Fibroblast of the aortic adventitia (primary cell): ENCODE results near the gene CPZ. TPM values are rescaled to one million over a fixed set of nuclear protein-coding genes. Genes with fewer than 3 reads are reported as not detected.

Source experiments
- DNase-seq: peaks from one replicate; pipeline ENCODE4 v3.0.0-alpha.2; 2010; ENCODE audit warnings: low read depth
- H3K4me3 ChIP-seq: 2 replicates; pipeline ENCODE4 v1.5.1; 2011; ENCODE audit warnings: low read depth, mild to moderate bottlenecking, control low read depth, low read length, moderate library complexity
- CTCF ChIP-seq: IDR thresholded peaks from 2 replicates; pipeline ENCODE4 v1.5.1; 2011; ENCODE audit warnings: mild to moderate bottlenecking, low read length, control low read depth, inconsistent platforms; ENCODE audit not compliant: insufficient read depth
- total RNA-seq: library from RNA; depleted of rRNA; stranded (reverse); fragments of >200 nt; gene quantifications from 2 replicates; pipeline ENCODE4 v1.2.3, GENCODE V29; 2012; ENCODE audit warnings: low replicate concordance

The CPZ gene
- total RNA-seq, 1 donor: 7.0 TPM

GRCh38 chr4:8585186-8585585 is 7.4 kb upstream of the CPZ start:
- H3K4me3 ChIP-seq: no peak overlapping the region
- no peak for DNase-seq
- no peak for TF ChIP-seq CTCF

GRCh38 chr4:8585721-8586212 is 6.8 kb upstream of the CPZ start:
- TF ChIP-seq CTCF: no peak
- H3K4me3 ChIP-seq: no peak overlapping the region
- DNase-seq: no peak

GRCh38 chr4:8586246-8586645 is 6.3 kb upstream of the CPZ start:
- no peak for TF ChIP-seq CTCF
- no peak for DNase-seq
- H3K4me3 ChIP-seq: no peak overlapping the region

- H3K4me3 ChIP-seq: no peak overlapping the region
- no peak for TF ChIP-seq CTCF
- DNase-seq: no peak
Observed at GRCh38 chr4:8586671-8587468, 5.7 kb upstream of the CPZ start.

- no peak for TF ChIP-seq CTCF
- H3K4me3 ChIP-seq: no peak overlapping the region
- DNase-seq: no peak
Observed at GRCh38 chr4:8587469-8588195, 4.9 kb upstream of the CPZ start.

GRCh38 chr4:8588196-8588470 is 4.4 kb upstream of the CPZ start:
- no peak for TF ChIP-seq CTCF
- no peak overlapping the region for H3K4me3 ChIP-seq
- DNase-seq: no peak
